RWPE2 (cell line): ENCODE data around the gene GID4.

ENCODE experiments used
- ATAC-seq: fragments of 200-7000 bp; cut with Tn5 transposase; 3 replicates; pipeline ENCODE4 v1.9.1; 2021; ENCODE audit warnings: low read depth
- DNase-seq: peaks from one replicate; pipeline ENCODE4 v3.0.0-alpha.2; 2020; ENCODE audit warnings: low spot score
- H3K27ac ChIP-seq: fragments of 450-650 bp; 2 replicates; pipeline ENCODE4 v1.5.1; 2017; ENCODE audit warnings: mild to moderate bottlenecking; ENCODE audit not compliant: poor library complexity, severe bottlenecking
- H3K27me3 ChIP-seq: fragments of 250-450 bp; sonication (Bioruptor Pico); 2 replicates; pipeline ENCODE4 v1.5.1; 2021; ENCODE audit warnings: mild to moderate bottlenecking, moderate library complexity; ENCODE audit not compliant: insufficient read depth, poor library complexity, severe bottlenecking
- H3K36me3 ChIP-seq: fragments of 250-450 bp; sonication (Bioruptor Pico); 2 replicates; pipeline ENCODE4 v1.5.1; 2020; ENCODE audit warnings: low read depth, mild to moderate bottlenecking, moderate library complexity
- H3K4me1 ChIP-seq: fragments of 250-450 bp; sonication (Bioruptor Pico); 2 replicates; pipeline ENCODE4 v1.5.1; 2021; ENCODE audit warnings: mild to moderate bottlenecking, moderate library complexity; ENCODE audit not compliant: insufficient read depth, poor library complexity, severe bottlenecking
- H3K4me3 ChIP-seq: fragments of 250-450 bp; sonication (Bioruptor Pico); 2 replicates; pipeline ENCODE4 v1.5.1; 2021; ENCODE audit warnings: mild to moderate bottlenecking, moderate library complexity; ENCODE audit not compliant: severe bottlenecking
- H3K9me3 ChIP-seq: fragments of 250-450 bp; sonication (Bioruptor Pico); 2 replicates; pipeline ENCODE4 v1.5.1; 2021; ENCODE audit warnings: mild to moderate bottlenecking, moderate library complexity; ENCODE audit not compliant: severe bottlenecking
- TF ChIP-seq, protein P1 (sequence below): fragments of 450-650 bp; IDR thresholded peaks from one replicate; pipeline ENCODE4 v1.5.1; 2017; ENCODE audit warnings: mild to moderate bottlenecking, moderate library complexity; ENCODE audit not compliant: poor library complexity, severe bottlenecking

Gene GID4

GRCh38 chr17:18108401-18109312, 69.4 kb downstream of the GID4 start, which contains the start of gene MYO15A:
Gene MYO15A (plus strand): TSS chr17:18108756. CDS start chr17:18118801, 10,045 bp downstream.
- DNase-seq, result no peak
- no peak within 1 kb of the TSS for H3K27ac ChIP-seq

DNA sequence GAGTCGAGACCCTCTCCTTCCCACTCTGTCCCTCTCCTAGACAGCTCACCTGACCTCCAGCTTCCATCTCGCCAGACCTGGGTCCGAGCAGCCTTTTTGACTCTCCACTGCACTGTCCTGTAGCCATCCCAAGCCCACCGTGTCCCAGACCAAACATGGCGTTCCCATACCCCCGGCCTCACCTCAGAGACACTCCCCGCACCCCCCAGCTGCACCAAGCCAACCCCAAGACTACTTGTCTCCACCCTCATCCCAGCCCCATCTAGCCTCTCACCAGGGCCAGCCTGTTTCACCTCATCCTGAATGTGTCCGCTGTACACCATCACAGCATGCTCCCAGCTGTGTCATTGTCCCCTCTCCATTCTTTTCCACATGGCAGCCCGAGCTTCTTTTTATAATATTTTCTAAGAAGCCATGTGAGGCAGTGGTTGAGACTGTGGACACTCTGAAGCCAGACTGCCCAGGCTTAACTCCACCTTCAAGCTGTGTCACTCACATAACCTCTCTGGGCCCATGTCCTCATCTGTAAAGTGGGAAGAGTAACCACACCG, 70.8 kb downstream of the GID4 start:
- Histone ChIP-seq H3K9me3 (no peaks in the 10 kb centered on the region), H3K27me3 (no peaks in the 10 kb centered on the region), H3K36me3 (no peaks in the 10 kb centered on the region), H3K4me3 (no peak overlapping the region), H3K4me1 (no peaks in the 10 kb centered on the region), H3K27ac (no peak overlapping the region)
- DNase-seq (peak; percentile 60), ATAC-seq (no peak)
- TF ChIP-seq, protein P1, sequence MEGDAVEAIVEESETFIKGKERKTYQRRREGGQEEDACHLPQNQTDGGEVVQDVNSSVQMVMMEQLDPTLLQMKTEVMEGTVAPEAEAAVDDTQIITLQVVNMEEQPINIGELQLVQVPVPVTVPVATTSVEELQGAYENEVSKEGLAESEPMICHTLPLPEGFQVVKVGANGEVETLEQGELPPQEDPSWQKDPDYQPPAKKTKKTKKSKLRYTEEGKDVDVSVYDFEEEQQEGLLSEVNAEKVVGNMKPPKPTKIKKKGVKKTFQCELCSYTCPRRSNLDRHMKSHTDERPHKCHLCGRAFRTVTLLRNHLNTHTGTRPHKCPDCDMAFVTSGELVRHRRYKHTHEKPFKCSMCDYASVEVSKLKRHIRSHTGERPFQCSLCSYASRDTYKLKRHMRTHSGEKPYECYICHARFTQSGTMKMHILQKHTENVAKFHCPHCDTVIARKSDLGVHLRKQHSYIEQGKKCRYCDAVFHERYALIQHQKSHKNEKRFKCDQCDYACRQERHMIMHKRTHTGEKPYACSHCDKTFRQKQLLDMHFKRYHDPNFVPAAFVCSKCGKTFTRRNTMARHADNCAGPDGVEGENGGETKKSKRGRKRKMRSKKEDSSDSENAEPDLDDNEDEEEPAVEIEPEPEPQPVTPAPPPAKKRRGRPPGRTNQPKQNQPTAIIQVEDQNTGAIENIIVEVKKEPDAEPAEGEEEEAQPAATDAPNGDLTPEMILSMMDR, result no peak

More at GRCh38 chr17:18108401-18109312, 69.4 kb downstream of the GID4 start, which contains the start of gene MYO15A:
- Histone ChIP-seq H3K27me3 (no peaks in the 10 kb centered on the region), H3K36me3 (no peaks in the 10 kb centered on the region), H3K9me3 (no peaks in the 10 kb centered on the region), H3K4me1 (no peaks in the 10 kb centered on the region), H3K4me3 (no peak within 1 kb of the TSS)
- TF ChIP-seq, protein P1, result no peak
- ATAC-seq, result no peak

- no peaks in the 10 kb centered on the region for H3K36me3 ChIP-seq
- no peaks in the 10 kb centered on the region for H3K4me1 ChIP-seq
- DNase-seq, result no peak
- ATAC-seq, result no peak
- TF ChIP-seq, protein P1, result no peak
- H3K9me3 ChIP-seq, result no peaks in the 10 kb centered on the region
- H3K27ac ChIP-seq, result no peak overlapping the region
- no peak overlapping the region for H3K4me3 ChIP-seq
- no peaks in the 10 kb centered on the region for H3K27me3 ChIP-seq
These were observed 71.5 kb downstream of the GID4 start for GRCh38 chr17:18110636-18111145.

GRCh38 chr17:18111330-18111971, 72.2 kb downstream of the GID4 start:
- ATAC-seq, result no peak; the same call in 2 of the 3 replicates
- Histone ChIP-seq H3K9me3 (no peaks in the 10 kb centered on the region), H3K36me3 (no peaks in the 10 kb centered on the region), H3K4me3 (no peak overlapping the region), H3K4me1 (no peaks in the 10 kb centered on the region), H3K27me3 (no peaks in the 10 kb centered on the region), H3K27ac (no peak overlapping the region)
- TF ChIP-seq, protein P1, result no peak
- no peak for DNase-seq
